ENCODE results near the gene MORN2.

MORN2 gene

GRCh38 chr2:38836791-38837190 is 39.0 kb upstream of the MORN2 start:
- DNase-seq (ENCODE audit: extremely low read depth, low read depth): no peak
- no peak for TF ChIP-seq CTCF (IDR thresholded peaks at IDR 0.05; ENCODE audit: low read depth, low read length)

- DNase-seq (ENCODE audit: extremely low read depth, low read depth): no peak
- TF ChIP-seq CTCF (IDR thresholded peaks at IDR 0.05; ENCODE audit: low read depth, low read length): no peak
These were observed 25.7 kb upstream of the MORN2 start for GRCh38 chr2:38850045-38850444.

- no peak for DNase-seq (ENCODE audit: extremely low read depth, low read depth)
- no peak for TF ChIP-seq CTCF (IDR thresholded peaks at IDR 0.05; ENCODE audit: low read depth, low read length)
These were observed 19.6 kb upstream of the MORN2 start for GRCh38 chr2:38856165-38856564.

GRCh38 chr2:38862476-38862875 is 13.3 kb upstream of the MORN2 start:
- DNase-seq (ENCODE audit: extremely low read depth, low read depth): no peak
- no peak for TF ChIP-seq CTCF (IDR thresholded peaks at IDR 0.05; ENCODE audit: low read depth, low read length)

- DNase-seq (ENCODE audit: extremely low read depth, low read depth): no peak
- TF ChIP-seq CTCF (IDR thresholded peaks at IDR 0.05; ENCODE audit: low read depth, low read length): no peak
These were observed 12.6 kb upstream of the MORN2 start for GRCh38 chr2:38863061-38863695.

- no peak for DNase-seq (ENCODE audit: extremely low read depth, low read depth)
These were observed 8.9 kb upstream of the MORN2 start for GRCh38 chr2:38866773-38867443.

More at GRCh38 chr2:38866773-38867443, 8.9 kb upstream of the MORN2 start:
- no peak for TF ChIP-seq CTCF (IDR thresholded peaks at IDR 0.05; ENCODE audit: low read depth, low read length)

All from AG09319 (cell line).